Stimulated activated CD4-positive, alpha-beta T cell treated with anti-CD3 and anti-CD28 coated beads, TNF-alpha, amount 100 ng/mL, for 48 hours (primary cell): Measurements from ENCODE around the gene SNAPC2.
"Not testable (repeated sequence)": the region's sequence is repeated elsewhere in the genome, so short reads cannot be mapped to it uniquely, and the experiment has no call there.

ENCODE experiments used
- DNase-seq, 3 donors: peaks; one replicate each; pipeline ENCODE4 v3.0.0-alpha.2; 2020; ENCODE audit warnings: low read depth in 3 of 3

Gene SNAPC2

GRCh38 chr19:7933828-7934725, 13.9 kb downstream of the SNAPC2 start:
- no peak for DNase-seq

- no peak for DNase-seq
Measured at GRCh38 chr19:7934766-7935165, 14.6 kb downstream of the SNAPC2 start.

- DNase-seq: no peak
Measured at GRCh38 chr19:7940841-7941240, 20.7 kb downstream of the SNAPC2 start.

GRCh38 chr19:7941895-7942596, 21.9 kb downstream of the SNAPC2 start:
- DNase-seq: no peak

- DNase-seq: no peak
Measured at GRCh38 chr19:7942981-7943443, 22.9 kb downstream of the SNAPC2 start.

GRCh38 chr19:7943444-7944176, 23.5 kb downstream of the SNAPC2 start, which contains the start of gene TIMM44:
TSS of gene TIMM44 (minus strand) at chr19:7943666. CDS start at chr19:7943651, 15 bp downstream.
- DNase-seq: peak; percentile 96 to 99 (median 97)

- peak; percentile 74 to 83 (median 79) for DNase-seq
Measured at GRCh38 chr19:7944177-7944761, 24.1 kb downstream of the SNAPC2 start.

- no peak for DNase-seq
Measured at GRCh38 chr19:7947939-7948338, 27.8 kb downstream of the SNAPC2 start.

- DNase-seq: no peak
Measured at GRCh38 chr19:7953060-7953459, 32.9 kb downstream of the SNAPC2 start.

- no peak for DNase-seq
Measured at GRCh38 chr19:7953576-7953975, 33.4 kb downstream of the SNAPC2 start.

- no peak for DNase-seq
Measured at GRCh38 chr19:7955696-7956095, 35.6 kb downstream of the SNAPC2 start.

GRCh38 chr19:7959211-7959610, 39.1 kb downstream of the SNAPC2 start:
- no peak for DNase-seq

- not testable (repeated sequence) for DNase-seq
Measured at GRCh38 chr19:7961082-7961481, 40.9 kb downstream of the SNAPC2 start.

GRCh38 chr19:7961920-7962626, 41.9 kb downstream of the SNAPC2 start:
- no peak for DNase-seq

GRCh38 chr19:7962644-7963268, 42.6 kb downstream of the SNAPC2 start:
- no peak for DNase-seq

GRCh38 chr19:7963566-7963965, 43.4 kb downstream of the SNAPC2 start:
- DNase-seq: no peak

- no peak for DNase-seq
Measured at GRCh38 chr19:7965259-7965841, 45.2 kb downstream of the SNAPC2 start.

GRCh38 chr19:7965921-7966665, 46.0 kb downstream of the SNAPC2 start:
- DNase-seq: no peak

GRCh38 chr19:7968008-7968795, 48.1 kb downstream of the SNAPC2 start:
- DNase-seq: no peak
